ENCODE results near the gene NAT16. TPM values are rescaled to one million over a fixed set of nuclear protein-coding genes. Genes with fewer than 3 reads are reported as not detected.

The NAT16 gene
- total and polyA plus RNA-seq, 2 of the 4 experiments (the other 2 are of a cell fraction) = 0.05 TPM; not detected in 1

DNA sequence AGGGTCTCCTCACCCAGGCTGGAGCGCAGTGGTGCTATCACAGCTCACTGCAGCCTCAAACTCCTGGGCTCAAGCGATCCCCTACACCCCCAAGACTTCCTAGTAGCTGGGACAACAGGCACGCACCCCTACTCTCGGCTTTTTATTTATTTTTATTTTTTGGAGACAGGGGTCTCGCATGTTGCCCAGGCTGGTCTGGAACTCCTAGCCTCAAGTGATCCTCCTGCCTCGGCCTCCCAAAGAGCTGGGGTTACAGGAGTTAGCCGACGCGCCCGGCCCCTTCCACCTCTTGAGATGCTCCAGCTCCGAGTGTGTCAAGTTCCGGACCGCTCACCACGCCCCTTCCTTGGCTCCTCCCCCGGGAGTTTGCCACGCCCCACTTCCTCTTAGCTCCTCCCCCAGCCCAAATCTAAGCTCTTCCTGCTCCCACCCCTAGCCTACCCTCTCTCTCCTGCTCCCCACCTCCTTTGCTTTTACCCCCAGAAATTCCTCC lies 6.3 kb downstream of the NAT16 start:
- no peak overlapping the region for H3K23ac ChIP-seq (ENCODE audit: low read depth, low read length)
- no peak overlapping the region for H3K14ac ChIP-seq (replicated peaks; ENCODE audit: low read depth, low read length)
- peaks cover 12% of the 10 kb centered on the region for H3K4me1 ChIP-seq (ENCODE audit: control insufficient read depth, insufficient read depth, low read length)
- H2AK5ac ChIP-seq (ENCODE audit: low read depth, low read length) = no peak overlapping the region
- peaks cover 6% of the 10 kb centered on the region for H3K9me1 ChIP-seq (ENCODE audit: insufficient read depth, low read length)
- 5% methylated on average over 10 of the region's 16 CpGs; no CpG with 5 or more reads in 1 of the 2 experiments for WGBS, 2 experiments (ENCODE audit: extremely low coverage in 2 of 2, insufficient read length in 1 of 2)
- peaks cover 4% of the 10 kb centered on the region; the same call in 1 of the 2 replicates for H3K9me3 ChIP-seq (ENCODE audit: control insufficient read depth, insufficient read depth, low read length)
- CTCF ChIA-PET = no interaction called here
- no peak overlapping the region for H3K56ac ChIP-seq (ENCODE audit: extremely low read depth, insufficient read depth, low read length)
- no peaks in the 10 kb centered on the region; the same call in 1 of the 2 replicates for H4K20me1 ChIP-seq (ENCODE audit: insufficient read depth, low read length)
- no peak overlapping the region for H3K4me3 ChIP-seq (ENCODE audit: insufficient read depth, low read depth, low read length)
- H3K9ac ChIP-seq (ENCODE audit: low read depth, low read length) = no peak overlapping the region
- ATAC-seq (ENCODE audit: low read depth) (peak; percentile 72), DNase-seq (no peak)
- intact Hi-C loops (cut with micrococcal nuclease) = no loop called here
- no peak overlapping the region for H4K5ac ChIP-seq (ENCODE audit: low read depth, low read length)
- POLR2A ChIA-PET (ENCODE audit: unreplicated experiment) = interaction anchor here (0.9 kb wide), 1 partner anchor 9 kb away, joined by 3 read pairs; the partner anchor contains the start of gene VGF
- peak overlapping the region; percentile 84 for H2AFZ ChIP-seq (replicated peaks; ENCODE audit: low read length, poor library complexity)
- no peak overlapping the region for H2BK20ac ChIP-seq (ENCODE audit: low read depth, low read length)
- no peak overlapping the region for H2BK5ac ChIP-seq (ENCODE audit: low read depth, low read length, poor library complexity, severe bottlenecking)
- no peak overlapping the region for H3K18ac ChIP-seq (ENCODE audit: low read depth, low read length)
- in situ Hi-C loops (cut with MboI; ENCODE audit: low sequenced_read_pairs) = no loop called here
- H4K91ac ChIP-seq (ENCODE audit: insufficient read depth, low read depth, low read length) = no peak overlapping the region
- H3K27me3 ChIP-seq (ENCODE audit: control insufficient read depth, insufficient read depth, low read length) = peaks cover 86% of the 10 kb centered on the region
- H3K79me1 ChIP-seq (ENCODE audit: low read depth in 1 of 2, low read length in 2 of 2) = peaks cover 0 to 3% of the 10 kb centered on the region in 2 experiments; a peak in 1 of 4 replicates
- peak overlapping the region; percentile 35; the same call in 1 of the 2 replicates for H3K4me2 ChIP-seq (ENCODE audit: low read depth, low read length)
- dilution Hi-C loops (cut with HindIII; ENCODE audit: low sequenced_read_pairs, unreplicated experiment) = no loop called here
- TF ChIP-seq BHLHE40 (IDR thresholded peaks at IDR 0.05; ENCODE audit: low read depth, low read length) (no peak), MXI1 (IDR thresholded peaks at IDR 0.05; ENCODE audit: borderline replicate concordance, low read depth, low read length) (no peak)
- BruUV-seq (replicated peaks) = no TSS peak
- no peak overlapping the region for H2BK15ac ChIP-seq (ENCODE audit: low read depth, low read length)
- H4K8ac ChIP-seq (ENCODE audit: low read depth in 2 of 2, low read length in 2 of 2) = no peak overlapping the region
- H3K36me3 ChIP-seq (ENCODE audit: control insufficient read depth, insufficient read depth, low read length) = no peaks in the 10 kb centered on the region
- no peak overlapping the region for H2BK120ac ChIP-seq (ENCODE audit: low read depth, low read length)
- H3K4ac ChIP-seq (ENCODE audit: low read depth, low read length) = no peak overlapping the region
- H2AK9ac ChIP-seq (replicated peaks; ENCODE audit: low read depth, low read length, poor library complexity) = no peak overlapping the region
- H3K27ac ChIP-seq (ENCODE audit: insufficient read depth, low read length) = no peak overlapping the region
